ENCODE results near the gene EXPH5. TPM values are rescaled to one million over a fixed set of nuclear protein-coding genes. Genes with fewer than 3 reads are reported as not detected.
A peak's percentile ranks its signal among the peaks of the same experiment; 100 is the strongest.

EXPH5 gene
- total RNA-seq, 1 experiment from 2014 or later = 13.5 TPM

DNA sequence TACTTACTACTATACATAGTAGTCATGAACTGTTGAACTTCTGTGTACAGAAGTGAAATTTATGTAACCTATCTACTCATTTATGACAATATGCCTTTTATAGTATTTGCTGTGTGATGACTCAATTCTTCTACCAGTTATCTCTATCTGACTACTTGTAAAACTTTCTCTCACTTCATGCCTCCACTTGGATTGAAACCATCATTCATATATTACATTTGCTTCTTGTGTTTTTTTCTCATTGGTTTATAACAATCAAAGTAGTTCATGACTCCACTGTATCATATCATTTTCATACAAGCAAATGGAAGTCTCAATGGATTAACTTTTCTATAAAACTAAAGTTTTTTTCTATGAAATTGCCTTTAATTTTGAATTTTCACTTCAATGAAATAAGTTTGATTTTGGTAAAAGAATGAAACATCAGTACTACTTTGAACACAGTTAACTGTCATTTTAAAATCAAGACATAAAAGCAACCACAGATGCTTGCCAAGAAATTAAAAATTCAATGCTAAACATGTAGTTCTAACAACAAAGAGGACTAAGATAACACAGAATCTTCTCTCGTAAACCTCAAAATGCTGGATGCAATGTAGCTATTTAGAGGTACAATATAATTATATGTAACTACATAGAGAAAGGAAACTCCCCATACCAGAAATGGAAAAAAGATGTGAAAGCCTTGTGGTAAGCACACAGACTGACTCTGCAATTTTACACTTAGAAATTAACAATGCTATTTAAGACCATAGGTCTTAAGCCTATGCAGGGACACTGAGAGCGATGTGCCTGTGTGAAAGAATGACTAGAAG is 27.6 kb upstream of the EXPH5 start:
- peaks cover 60% of the 10 kb centered on the region for H3K4me1 ChIP-seq (ENCODE audit: insufficient read depth, low read length)
- peak; percentile 95 for DNase-seq
- no peaks in the 10 kb centered on the region for H4K20me1 ChIP-seq (ENCODE audit: low read length)
- peak overlapping the region; percentile 88 for H3K27ac ChIP-seq (ENCODE audit: low read length)
- TF ChIP-seq, protein P1, sequence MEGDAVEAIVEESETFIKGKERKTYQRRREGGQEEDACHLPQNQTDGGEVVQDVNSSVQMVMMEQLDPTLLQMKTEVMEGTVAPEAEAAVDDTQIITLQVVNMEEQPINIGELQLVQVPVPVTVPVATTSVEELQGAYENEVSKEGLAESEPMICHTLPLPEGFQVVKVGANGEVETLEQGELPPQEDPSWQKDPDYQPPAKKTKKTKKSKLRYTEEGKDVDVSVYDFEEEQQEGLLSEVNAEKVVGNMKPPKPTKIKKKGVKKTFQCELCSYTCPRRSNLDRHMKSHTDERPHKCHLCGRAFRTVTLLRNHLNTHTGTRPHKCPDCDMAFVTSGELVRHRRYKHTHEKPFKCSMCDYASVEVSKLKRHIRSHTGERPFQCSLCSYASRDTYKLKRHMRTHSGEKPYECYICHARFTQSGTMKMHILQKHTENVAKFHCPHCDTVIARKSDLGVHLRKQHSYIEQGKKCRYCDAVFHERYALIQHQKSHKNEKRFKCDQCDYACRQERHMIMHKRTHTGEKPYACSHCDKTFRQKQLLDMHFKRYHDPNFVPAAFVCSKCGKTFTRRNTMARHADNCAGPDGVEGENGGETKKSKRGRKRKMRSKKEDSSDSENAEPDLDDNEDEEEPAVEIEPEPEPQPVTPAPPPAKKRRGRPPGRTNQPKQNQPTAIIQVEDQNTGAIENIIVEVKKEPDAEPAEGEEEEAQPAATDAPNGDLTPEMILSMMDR (conservative IDR thresholded peaks at IDR 0.05; ENCODE audit: low read depth, low read length) = no peak
- no peak for TF ChIP-seq EZH2 (IDR thresholded peaks at IDR 0.05; ENCODE audit: low read length, unreplicated experiment)
- no peak for TF ChIP-seq EZH2phosphoT487 (IDR thresholded peaks at IDR 0.05; ENCODE audit: borderline replicate concordance, low read length)
- intact Hi-C loops (cut with micrococcal nuclease) = loop anchor here (1.0 kb wide), 1 partner anchor 28 kb away; the partner anchor contains the start of gene EXPH5
- BruUV-seq (replicated peaks) = TSS peak; percentile 45
- ChIA-PET POLR2A (ENCODE audit: unreplicated experiment) (no interaction called here), CTCF (no interaction called here)
- H3F3A ChIP-seq (ENCODE audit: low read length, unreplicated experiment) = peaks cover 4% of the 10 kb centered on the region
- peak overlapping the region; percentile 72 for H3K4me2 ChIP-seq (ENCODE audit: low read length)
- no peaks in the 10 kb centered on the region for H3K27me3 ChIP-seq (ENCODE audit: low read length)
- no peaks in the 10 kb centered on the region for H3K9me2 ChIP-seq (replicated peaks; ENCODE audit: low read length)
- no peaks in the 10 kb centered on the region for H3K9me3 ChIP-seq (ENCODE audit: low read length)
- no peaks in the 10 kb centered on the region for H3K36me3 ChIP-seq (ENCODE audit: low read depth, low read length)
- peak overlapping the region; percentile 31; the same call in 1 of the 2 replicates for H3K4me3 ChIP-seq (ENCODE audit: low read length)
- peak overlapping the region; percentile 55 for H3K9ac ChIP-seq (ENCODE audit: low read length)
- no peaks in the 10 kb centered on the region for H3K79me2 ChIP-seq (ENCODE audit: low read length)
- peak; percentile 61 for ATAC-seq
- H2AFZ ChIP-seq (ENCODE audit: low read length) = no peak overlapping the region; the same call in 1 of the 2 replicates

DNA sequence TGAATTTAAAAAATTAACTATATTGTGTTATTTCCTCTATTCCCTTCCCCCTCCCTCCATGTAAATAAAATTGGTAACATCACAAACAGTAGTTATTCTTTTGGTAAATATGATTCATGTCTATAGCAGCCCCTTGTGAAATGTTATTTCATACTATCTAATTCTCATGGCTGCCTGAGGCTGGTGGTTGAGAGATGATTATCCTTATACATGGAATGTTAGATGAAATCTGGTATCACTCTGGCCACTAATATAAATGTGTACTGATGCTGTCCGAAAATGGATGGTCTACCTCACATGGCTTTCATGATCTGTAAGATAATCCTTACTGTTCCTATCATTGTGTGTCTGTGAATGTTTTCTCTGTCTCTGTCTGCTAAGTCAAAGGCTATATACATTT is 25.0 kb upstream of the EXPH5 start:
- CTCF ChIA-PET = no interaction called here
- H3K9ac ChIP-seq (ENCODE audit: low read length) = peak overlapping the region; percentile 39; the same call in 1 of the 2 replicates

More for the DNA sequence above, 25.0 kb upstream of the EXPH5 start:
- Histone ChIP-seq H3F3A (ENCODE audit: low read length, unreplicated experiment) (peaks cover 4% of the 10 kb centered on the region), H3K79me2 (ENCODE audit: low read length) (no peaks in the 10 kb centered on the region), H4K20me1 (ENCODE audit: low read length) (no peaks in the 10 kb centered on the region), H2AFZ (ENCODE audit: low read length) (no peak overlapping the region), H3K27ac (ENCODE audit: low read length) (peak overlapping the region; percentile 88), H3K4me3 (ENCODE audit: low read length) (no peak overlapping the region), H3K27me3 (ENCODE audit: low read length) (no peaks in the 10 kb centered on the region), H3K9me2 (replicated peaks; ENCODE audit: low read length) (no peaks in the 10 kb centered on the region), H3K36me3 (ENCODE audit: low read depth, low read length) (no peaks in the 10 kb centered on the region), H3K4me1 (ENCODE audit: insufficient read depth, low read length) (peaks cover 71% of the 10 kb centered on the region), H3K9me3 (ENCODE audit: low read length) (no peaks in the 10 kb centered on the region), H3K4me2 (ENCODE audit: low read length) (peak overlapping the region; percentile 72)
- BruUV-seq (replicated peaks) = no TSS peak
- TF ChIP-seq EZH2 (IDR thresholded peaks at IDR 0.05; ENCODE audit: low read length, unreplicated experiment) (no peak), EZH2phosphoT487 (IDR thresholded peaks at IDR 0.05; ENCODE audit: borderline replicate concordance, low read length) (no peak)
- TF ChIP-seq, protein P1 (conservative IDR thresholded peaks at IDR 0.05; ENCODE audit: low read depth, low read length) = no peak
- POLR2A ChIA-PET (ENCODE audit: unreplicated experiment) = interaction anchor here (0.7 kb wide), 1 partner anchor 25 kb away, joined by 5 read pairs; the partner anchor contains the start of gene EXPH5
- DNase-seq = peak; percentile 81
- ATAC-seq = peak; percentile 5; the same call in 1 of the 2 replicates
- intact Hi-C loops (cut with micrococcal nuclease) = no loop called here
